BE2C (cell line): ENCODE measurements around the gene NOB1. TPM values are rescaled to one million over a fixed set of nuclear protein-coding genes. Genes with fewer than 3 reads are reported as not detected.

ENCODE experiments used
- DNase-seq: peaks from one replicate; pipeline ENCODE4 v3.0.0-alpha.2; 2020
- H3K27me3 ChIP-seq: fragments of 250-450 bp; sonication (Bioruptor Pico); 2 replicates; pipeline ENCODE4 v1.5.1; 2020; ENCODE audit warnings: mild to moderate bottlenecking
- H3K36me3 ChIP-seq: fragments of 250-450 bp; sonication (Bioruptor Pico); 2 replicates; pipeline ENCODE4 v1.5.1; 2020; ENCODE audit warnings: mild to moderate bottlenecking
- H3K4me1 ChIP-seq: fragments of 250-450 bp; sonication (Bioruptor Pico); 2 replicates; pipeline ENCODE4 v1.5.1; 2020
- H3K4me3 ChIP-seq: 2 replicates; pipeline ENCODE4 v1.5.1; 2011; ENCODE audit warnings: low read depth, low read length
- H3K9me3 ChIP-seq: fragments of 250-450 bp; sonication (Bioruptor Pico); 2 replicates; pipeline ENCODE4 v1.5.1; 2020
- CTCF ChIP-seq: IDR thresholded peaks from 2 replicates; pipeline ENCODE4 v1.5.1; 2012; ENCODE audit warnings: mild to moderate bottlenecking, low read depth, low read length
- polyA plus RNA-seq: library from polyadenylated mRNA; unstranded; fragments of >200 nt; gene quantifications from one replicate; pipeline ENCODE4 v1.2.1, GENCODE V29; 2012; ENCODE audit warnings: low read depth, missing spikeins; ENCODE audit not compliant: insufficient read length, insufficient read depth

NOB1 gene
- 205 TPM for polyA plus RNA-seq

- H3K27me3 ChIP-seq, result no peaks in the 10 kb centered on the region
- DNase-seq, result peak; percentile 97
- TF ChIP-seq CTCF, result peak; percentile 97
- H3K9me3 ChIP-seq, result no peaks in the 10 kb centered on the region
- peak within 1 kb of the TSS; percentile 87 for H3K4me3 ChIP-seq
- H3K4me1 ChIP-seq, result no peaks in the 10 kb centered on the region
- peaks cover 33% of the 10 kb centered on the region for H3K36me3 ChIP-seq
Observed at GRCh38 chr16:69754469-69755310, at the start of gene NOB1. TSS of gene NOB1 (minus strand) at chr16:69754926. CDS start at chr16:69754910, 16 bp downstream.

DNA sequence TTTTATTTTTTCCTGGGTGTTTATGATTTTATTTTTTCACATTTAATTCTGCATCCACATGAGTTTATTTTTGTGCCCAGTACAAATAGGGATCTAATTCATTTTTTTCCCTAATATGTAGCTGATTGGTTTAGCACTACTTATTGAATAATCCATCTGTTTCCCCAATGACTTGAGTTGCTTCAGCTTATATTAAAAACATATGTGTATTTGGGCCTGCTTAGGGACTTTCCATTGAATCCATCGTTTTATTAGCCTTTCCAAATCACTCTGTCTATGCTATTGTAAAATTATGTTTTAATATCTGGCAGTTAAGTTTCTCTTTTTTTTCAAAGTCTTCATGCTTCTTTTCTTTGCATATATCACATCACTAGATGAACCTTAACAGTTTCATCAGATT is 49.6 kb upstream of the NOB1 start:
- TF ChIP-seq CTCF, result no peak
- no peaks in the 10 kb centered on the region for H3K27me3 ChIP-seq

GRCh38 chr16:69799611-69800031 is 44.9 kb upstream of the NOB1 start:
- Histone ChIP-seq H3K4me1 (no peaks in the 10 kb centered on the region), H3K4me3 (no peak overlapping the region), H3K27me3 (no peaks in the 10 kb centered on the region), H3K36me3 (no peaks in the 10 kb centered on the region), H3K9me3 (no peaks in the 10 kb centered on the region)
- TF ChIP-seq CTCF, result no peak
- DNase-seq, result no peak

More for the DNA sequence above, 49.6 kb upstream of the NOB1 start:
- H3K4me3 ChIP-seq, result no peak overlapping the region
- H3K4me1 ChIP-seq, result no peaks in the 10 kb centered on the region; the same call in 1 of the 2 replicates
- no peaks in the 10 kb centered on the region for H3K9me3 ChIP-seq
- no peaks in the 10 kb centered on the region for H3K36me3 ChIP-seq
- DNase-seq, result no peak

DNA sequence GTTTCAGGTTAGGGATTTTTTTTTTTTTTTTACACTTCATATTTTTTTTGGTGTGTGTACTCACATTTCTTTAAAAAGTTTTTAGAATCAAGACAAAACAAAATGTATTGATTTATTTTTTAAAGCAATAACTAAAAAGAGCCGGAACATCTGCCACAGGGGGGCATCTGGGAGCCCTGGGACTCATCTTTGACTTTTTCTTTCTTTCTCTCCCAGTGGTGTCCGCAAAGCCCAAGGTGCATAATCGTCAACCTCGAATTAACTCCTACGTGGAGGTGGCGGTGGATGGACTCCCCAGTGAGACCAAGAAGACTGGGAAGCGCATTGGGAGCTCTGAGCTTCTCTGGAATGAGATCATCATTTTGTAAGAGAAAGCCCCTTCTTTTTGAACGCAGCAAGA is 43.7 kb upstream of the NOB1 start:
- DNase-seq, result peak; percentile 16
- no peak overlapping the region for H3K4me3 ChIP-seq
- H3K36me3 ChIP-seq, result no peaks in the 10 kb centered on the region
- no peaks in the 10 kb centered on the region for H3K9me3 ChIP-seq
- TF ChIP-seq CTCF, result peak; percentile 54
- no peaks in the 10 kb centered on the region for H3K4me1 ChIP-seq
- no peaks in the 10 kb centered on the region for H3K27me3 ChIP-seq

GRCh38 chr16:69796285-69797118 is 41.8 kb upstream of the NOB1 start:
- H3K36me3 ChIP-seq, result no peaks in the 10 kb centered on the region
- H3K9me3 ChIP-seq, result no peaks in the 10 kb centered on the region
- peak; percentile 57 for DNase-seq
- TF ChIP-seq CTCF, result peak; percentile 96
- H3K27me3 ChIP-seq, result no peaks in the 10 kb centered on the region
- peak overlapping the region; percentile 31 for H3K4me3 ChIP-seq
- no peaks in the 10 kb centered on the region for H3K4me1 ChIP-seq

DNA sequence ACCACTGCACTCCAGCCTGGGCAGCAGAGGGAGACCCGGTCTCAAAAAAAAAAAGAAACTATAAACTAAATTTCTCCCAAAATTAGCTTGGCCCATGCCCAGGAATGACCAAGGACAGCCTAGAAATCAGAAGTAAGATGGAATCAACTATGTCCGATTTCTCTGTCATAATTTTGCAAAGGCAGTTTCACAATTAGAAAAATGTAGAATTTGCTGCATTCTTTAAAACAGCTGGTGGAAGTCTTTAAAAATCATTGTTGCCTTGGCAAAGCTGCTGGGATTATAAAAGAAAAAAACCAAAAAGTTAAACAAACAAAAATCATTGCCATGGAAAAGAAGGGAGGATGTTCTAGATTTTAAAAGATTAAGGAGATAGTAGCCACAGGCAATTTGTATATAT is 39.8 kb upstream of the NOB1 start:
- no peak for TF ChIP-seq CTCF
- DNase-seq, result no peak
- Histone ChIP-seq H3K4me3 (no peak overlapping the region), H3K27me3 (no peaks in the 10 kb centered on the region), H3K4me1 (no peaks in the 10 kb centered on the region), H3K36me3 (no peaks in the 10 kb centered on the region), H3K9me3 (no peaks in the 10 kb centered on the region)
